Measurements from ENCODE around the gene MAGI2.

The MAGI2 gene

DNA sequence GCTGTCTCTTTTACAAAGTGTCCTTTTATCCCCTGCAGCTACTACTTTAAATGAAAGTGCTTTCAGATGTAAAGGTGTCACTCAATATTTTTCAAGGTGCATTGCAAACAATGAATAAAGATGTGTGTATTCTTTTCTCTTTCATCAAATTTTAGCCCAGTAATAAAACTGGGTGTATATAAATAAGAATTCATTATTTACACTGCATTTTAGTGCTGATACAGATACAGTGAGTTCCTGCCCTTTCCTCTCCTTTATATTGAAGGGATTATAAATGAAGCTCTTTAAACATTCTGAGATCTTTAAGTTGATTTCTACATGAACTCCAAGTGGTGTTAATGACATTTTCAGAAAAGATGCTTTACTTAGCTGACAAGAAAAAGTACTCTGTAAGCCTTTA, 1137.4 kb downstream of the MAGI2 start:
- no peaks in the 10 kb centered on the region for H3K79me2 ChIP-seq (ENCODE audit: insufficient read depth, low read length)
- H4K20me1 ChIP-seq (ENCODE audit: low read depth, low read length), result no peaks in the 10 kb centered on the region
- H3K4me3 ChIP-seq (ENCODE audit: insufficient read depth, low read length, poor library complexity, severe bottlenecking), result no peak overlapping the region
- H3K9me3 ChIP-seq (ENCODE audit: insufficient read depth, low read length), result no peaks in the 10 kb centered on the region
- no peaks in the 10 kb centered on the region for H3K27me3 ChIP-seq (ENCODE audit: low read length)
- no peak for TF ChIP-seq EZH2phosphoT487 (conservative IDR thresholded peaks at IDR 0.05; ENCODE audit: low read length)
- TF ChIP-seq, protein P1, sequence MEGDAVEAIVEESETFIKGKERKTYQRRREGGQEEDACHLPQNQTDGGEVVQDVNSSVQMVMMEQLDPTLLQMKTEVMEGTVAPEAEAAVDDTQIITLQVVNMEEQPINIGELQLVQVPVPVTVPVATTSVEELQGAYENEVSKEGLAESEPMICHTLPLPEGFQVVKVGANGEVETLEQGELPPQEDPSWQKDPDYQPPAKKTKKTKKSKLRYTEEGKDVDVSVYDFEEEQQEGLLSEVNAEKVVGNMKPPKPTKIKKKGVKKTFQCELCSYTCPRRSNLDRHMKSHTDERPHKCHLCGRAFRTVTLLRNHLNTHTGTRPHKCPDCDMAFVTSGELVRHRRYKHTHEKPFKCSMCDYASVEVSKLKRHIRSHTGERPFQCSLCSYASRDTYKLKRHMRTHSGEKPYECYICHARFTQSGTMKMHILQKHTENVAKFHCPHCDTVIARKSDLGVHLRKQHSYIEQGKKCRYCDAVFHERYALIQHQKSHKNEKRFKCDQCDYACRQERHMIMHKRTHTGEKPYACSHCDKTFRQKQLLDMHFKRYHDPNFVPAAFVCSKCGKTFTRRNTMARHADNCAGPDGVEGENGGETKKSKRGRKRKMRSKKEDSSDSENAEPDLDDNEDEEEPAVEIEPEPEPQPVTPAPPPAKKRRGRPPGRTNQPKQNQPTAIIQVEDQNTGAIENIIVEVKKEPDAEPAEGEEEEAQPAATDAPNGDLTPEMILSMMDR (IDR thresholded peaks at IDR 0.05; ENCODE audit: insufficient read depth, low read length, poor library complexity, severe bottlenecking), result no peak
- H3K9ac ChIP-seq (ENCODE audit: low read length), result no peak overlapping the region
- H3K36me3 ChIP-seq (ENCODE audit: low read length), result no peaks in the 10 kb centered on the region
- no peak overlapping the region for H2AFZ ChIP-seq (ENCODE audit: low read depth, low read length, severe bottlenecking)
- H3F3A ChIP-seq (ENCODE audit: insufficient read depth), result no peaks in the 10 kb centered on the region
- H3K9me2 ChIP-seq (replicated peaks; ENCODE audit: insufficient read depth, low read length), result no peaks in the 10 kb centered on the region
- H3K4me2 ChIP-seq (ENCODE audit: low read depth, low read length, poor library complexity, severe bottlenecking), result no peak overlapping the region
- no peak overlapping the region for H3K27ac ChIP-seq (ENCODE audit: low read depth, low read length)

DNA sequence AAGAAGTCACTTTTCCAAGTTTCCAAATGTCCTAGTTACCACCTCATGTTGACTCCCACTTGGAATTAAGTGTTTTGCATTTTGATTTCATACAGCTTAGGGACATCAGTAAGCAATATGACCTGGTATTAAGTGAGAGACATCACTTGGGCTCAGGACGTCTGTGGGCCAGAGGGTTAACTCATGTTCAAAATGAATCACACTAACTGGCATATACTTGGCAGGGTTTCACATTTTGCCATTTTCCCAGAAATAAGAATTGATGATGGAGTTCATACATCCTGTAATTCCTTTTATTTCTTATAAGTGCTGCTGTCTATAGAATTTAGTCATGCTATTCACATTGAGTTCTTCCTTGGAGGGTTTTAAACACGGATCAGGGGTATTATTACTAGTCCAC, 1138.3 kb downstream of the MAGI2 start:
- Histone ChIP-seq H3K79me2 (ENCODE audit: insufficient read depth, low read length) (no peaks in the 10 kb centered on the region), H2AFZ (ENCODE audit: low read depth, low read length, severe bottlenecking) (no peak overlapping the region), H3K9me3 (ENCODE audit: insufficient read depth, low read length) (no peaks in the 10 kb centered on the region), H3K4me2 (ENCODE audit: low read depth, low read length, poor library complexity, severe bottlenecking) (no peak overlapping the region), H3K9me2 (replicated peaks; ENCODE audit: insufficient read depth, low read length) (no peaks in the 10 kb centered on the region), H3F3A (ENCODE audit: insufficient read depth) (no peaks in the 10 kb centered on the region), H3K27me3 (ENCODE audit: low read length) (no peaks in the 10 kb centered on the region), H3K36me3 (ENCODE audit: low read length) (no peaks in the 10 kb centered on the region), H4K20me1 (ENCODE audit: low read depth, low read length) (no peaks in the 10 kb centered on the region), H3K27ac (ENCODE audit: low read depth, low read length) (no peak overlapping the region), H3K4me3 (ENCODE audit: insufficient read depth, low read length, poor library complexity, severe bottlenecking) (no peak overlapping the region), H3K9ac (ENCODE audit: low read length) (no peak overlapping the region)
- TF ChIP-seq EZH2phosphoT487 (conservative IDR thresholded peaks at IDR 0.05; ENCODE audit: low read length), result no peak
- TF ChIP-seq, protein P1 (IDR thresholded peaks at IDR 0.05; ENCODE audit: insufficient read depth, low read length, poor library complexity, severe bottlenecking), result no peak

DNA sequence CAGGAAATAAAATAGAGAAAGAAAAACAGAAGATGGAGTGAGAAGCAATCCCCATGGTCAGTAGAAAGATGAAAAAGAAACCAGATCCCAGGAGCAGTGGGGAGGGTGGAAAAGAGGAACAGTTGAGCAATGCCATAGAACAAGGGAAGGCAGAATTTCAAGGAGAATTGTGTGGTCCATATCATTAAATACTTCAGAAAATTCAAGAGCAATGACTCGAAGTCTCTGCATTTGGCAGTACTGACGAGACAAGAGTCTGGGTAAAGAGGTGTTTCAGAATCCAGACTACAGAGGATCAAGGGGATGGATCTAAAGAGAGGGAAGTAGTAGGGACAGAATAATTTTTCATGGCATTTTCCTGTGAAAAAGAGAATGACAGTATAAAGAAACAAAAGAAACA, 1142.3 kb downstream of the MAGI2 start:
- no peak overlapping the region for H3K27ac ChIP-seq (ENCODE audit: low read depth, low read length)
- no peak overlapping the region for H3K4me2 ChIP-seq (ENCODE audit: low read depth, low read length, poor library complexity, severe bottlenecking)
- TF ChIP-seq, protein P1 (IDR thresholded peaks at IDR 0.05; ENCODE audit: insufficient read depth, low read length, poor library complexity, severe bottlenecking), result no peak
- TF ChIP-seq EZH2phosphoT487 (conservative IDR thresholded peaks at IDR 0.05; ENCODE audit: low read length), result no peak
- H4K20me1 ChIP-seq (ENCODE audit: low read depth, low read length), result no peaks in the 10 kb centered on the region
- H2AFZ ChIP-seq (ENCODE audit: low read depth, low read length, severe bottlenecking), result no peak overlapping the region
- H3K9me3 ChIP-seq (ENCODE audit: insufficient read depth, low read length), result no peaks in the 10 kb centered on the region
- H3K9ac ChIP-seq (ENCODE audit: low read length), result no peak overlapping the region
- H3K36me3 ChIP-seq (ENCODE audit: low read length), result no peaks in the 10 kb centered on the region
- no peaks in the 10 kb centered on the region for H3F3A ChIP-seq (ENCODE audit: insufficient read depth)
- H3K4me3 ChIP-seq (ENCODE audit: insufficient read depth, low read length, poor library complexity, severe bottlenecking), result no peak overlapping the region
- no peaks in the 10 kb centered on the region for H3K79me2 ChIP-seq (ENCODE audit: insufficient read depth, low read length)
- no peaks in the 10 kb centered on the region for H3K9me2 ChIP-seq (replicated peaks; ENCODE audit: insufficient read depth, low read length)
- no peaks in the 10 kb centered on the region for H3K27me3 ChIP-seq (ENCODE audit: low read length)
